ENCODE results near the gene VTA1.

GRCh38 chr6:142130814-142131213, 16.2 kb upstream of the VTA1 start:
- TF ChIP-seq CTCF (IDR thresholded peaks at IDR 0.05), result no peak
- TF ChIP-seq POLR2AphosphoS5 (IDR thresholded peaks at IDR 0.05), result no peak
